HG03575 (cell line): ENCODE results near the gene NR2E1.

Experiments
- ATAC-seq: cut with Tn5 transposase; IDR thresholded peaks from one replicate; pipeline ENCODE4 v1.9.1; 2021; ENCODE audit not compliant: unreplicated experiment, insufficient number of reproducible peaks, low FRiP score; ENCODE audit errors: extremely low read depth

The NR2E1 gene

GRCh38 chr6:108198761-108199498 lies 33.1 kb downstream of the NR2E1 start:
- ATAC-seq: no peak

DNA sequence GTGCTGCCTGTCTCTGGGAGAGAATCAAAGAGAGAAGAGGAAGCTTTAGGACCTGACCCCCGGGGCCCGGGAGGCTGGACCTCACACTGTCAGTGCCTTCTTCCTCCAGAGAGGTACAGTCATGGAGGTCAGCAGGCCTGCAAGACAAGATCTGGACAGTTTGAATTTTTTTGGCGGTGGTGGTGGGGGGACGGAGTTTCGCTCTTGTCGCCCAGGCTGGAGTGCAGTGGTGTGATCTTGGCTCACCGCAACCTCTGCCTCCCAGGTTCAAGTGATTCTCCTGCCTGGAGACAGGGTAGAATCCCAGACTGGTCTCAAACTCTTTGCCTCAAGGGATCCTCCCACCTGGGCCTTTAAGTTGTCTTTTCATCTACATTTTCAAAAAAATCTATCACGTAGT lies 34.4 kb downstream of the NR2E1 start:
- no peak for ATAC-seq

DNA sequence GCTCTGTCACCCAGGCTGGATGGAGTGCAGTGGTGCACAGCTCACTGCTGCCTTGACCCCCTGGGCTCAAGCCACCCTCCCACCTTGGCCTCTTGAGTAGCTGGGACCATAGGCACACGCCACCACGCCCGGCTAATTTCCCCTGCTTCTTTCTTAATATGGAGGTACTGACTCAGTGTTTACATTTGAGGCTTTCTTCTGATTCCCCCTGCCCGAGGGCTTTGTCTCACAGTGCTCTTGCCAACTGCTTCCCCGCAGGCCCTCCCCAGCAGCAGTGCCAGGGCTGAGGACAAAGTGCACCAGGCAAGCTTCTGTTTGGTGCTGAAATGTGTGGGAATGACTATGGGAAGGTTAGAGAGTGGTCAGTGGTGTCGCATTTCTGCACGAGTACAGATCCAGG lies 34.8 kb downstream of the NR2E1 start:
- no peak for ATAC-seq

GRCh38 chr6:108203189-108204112 lies 37.6 kb downstream of the NR2E1 start:
- no peak for ATAC-seq

- ATAC-seq: no peak
Observed at GRCh38 chr6:108207013-108207412, 41.2 kb downstream of the NR2E1 start.

GRCh38 chr6:108209738-108210137 lies 43.9 kb downstream of the NR2E1 start:
- ATAC-seq: no peak

DNA sequence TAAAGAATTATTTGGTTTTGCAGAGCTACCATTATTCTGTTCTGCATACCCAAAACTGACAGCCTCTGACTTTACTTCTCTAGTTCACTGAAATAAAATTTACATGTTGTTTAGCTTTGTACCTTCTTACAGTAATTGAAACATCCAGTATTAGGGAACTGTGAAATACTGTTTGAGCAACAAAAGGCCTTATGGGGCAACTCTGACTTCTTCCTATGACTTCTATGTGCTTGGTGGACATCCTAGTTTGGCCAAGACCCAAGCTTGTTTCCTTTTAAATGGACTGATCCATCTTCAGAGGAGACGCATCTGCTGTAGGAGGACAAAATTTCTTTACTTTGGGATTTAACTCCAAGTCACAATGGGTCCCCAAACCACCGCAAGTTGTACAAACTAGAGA lies 44.7 kb downstream of the NR2E1 start:
- ATAC-seq: no peak

DNA sequence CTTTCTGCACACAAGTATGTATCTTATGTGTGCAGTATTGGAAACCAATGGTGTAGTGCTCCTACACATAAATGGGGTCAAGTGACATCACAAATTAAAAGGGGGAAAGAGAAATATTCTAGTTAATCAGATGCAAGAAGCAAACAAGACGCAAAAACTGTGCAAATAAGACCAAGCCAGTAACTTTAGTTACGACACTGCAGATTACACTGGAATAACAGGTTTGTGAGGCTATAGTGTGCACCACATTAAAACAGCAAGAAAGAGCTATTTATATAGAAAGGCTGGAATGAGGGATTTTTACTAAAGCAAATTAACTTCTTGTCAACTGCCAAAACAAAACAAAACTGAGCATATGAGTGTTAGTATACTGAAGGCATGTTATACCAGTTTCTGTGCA lies 45.8 kb downstream of the NR2E1 start:
- no peak for ATAC-seq

DNA sequence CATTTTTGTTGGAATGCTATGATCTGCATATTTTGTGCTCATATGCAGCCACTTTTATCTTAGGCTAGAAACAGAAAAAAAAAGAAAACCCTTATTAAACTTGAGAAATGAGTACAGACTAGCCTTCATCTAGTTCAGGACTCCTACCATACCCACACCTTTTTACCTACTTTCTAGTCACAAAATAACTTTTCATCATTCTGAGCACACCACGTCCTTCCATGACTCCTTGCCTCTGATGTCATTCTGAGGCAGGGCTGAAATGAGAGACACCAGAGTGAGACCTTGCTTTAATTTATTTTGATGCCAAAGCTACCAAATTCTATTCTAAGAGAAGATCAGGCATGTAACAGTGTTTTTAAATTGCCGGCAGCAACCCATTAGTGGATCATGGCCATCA lies 56.2 kb downstream of the NR2E1 start:
- ATAC-seq: no peak

- no peak for ATAC-seq
Observed at GRCh38 chr6:108222504-108222903, 56.7 kb downstream of the NR2E1 start.

DNA sequence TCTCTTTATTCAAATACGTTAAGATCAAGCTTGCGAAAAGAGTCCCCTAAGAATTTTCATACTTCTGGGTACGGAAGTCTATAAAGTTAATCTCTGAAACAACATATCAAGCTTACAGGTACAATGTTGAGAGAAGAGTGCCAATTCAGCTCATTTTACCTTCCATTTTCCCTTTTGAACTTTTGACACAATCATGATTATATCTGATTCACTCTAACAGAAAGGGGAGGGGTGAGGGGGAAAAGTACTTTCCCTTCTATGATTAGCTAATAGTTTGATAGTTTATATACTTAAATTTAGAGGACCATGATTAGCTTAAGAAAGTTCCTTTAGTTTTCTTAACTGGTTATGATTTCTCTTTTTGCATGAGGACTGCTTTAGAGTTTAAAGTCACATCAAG lies 61.5 kb downstream of the NR2E1 start:
- ATAC-seq: no peak

- no peak for ATAC-seq
Observed at GRCh38 chr6:108228416-108228815, 62.6 kb downstream of the NR2E1 start.

- no peak for ATAC-seq
Observed at GRCh38 chr6:108235127-108235526, 69.3 kb downstream of the NR2E1 start.

DNA sequence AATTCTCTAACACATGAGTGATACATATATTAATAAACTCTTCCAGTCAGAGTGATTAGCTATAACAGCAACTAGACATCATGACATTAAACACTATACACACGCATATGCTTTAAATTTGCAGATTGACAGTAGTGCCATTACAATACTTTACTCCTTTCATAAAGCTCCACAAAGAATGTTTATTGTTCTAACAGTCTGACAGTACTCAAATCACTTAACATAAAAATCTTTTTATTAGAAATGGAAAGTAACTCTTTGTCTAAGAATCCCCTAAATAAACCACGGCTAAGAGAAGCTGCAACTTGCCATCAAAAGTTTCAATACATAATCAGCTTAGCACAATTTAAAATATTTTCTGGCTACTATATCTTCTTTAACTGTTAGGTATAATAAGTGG lies 71.0 kb downstream of the NR2E1 start:
- ATAC-seq: no peak

GRCh38 chr6:108238322-108238721 lies 72.5 kb downstream of the NR2E1 start:
- ATAC-seq: no peak
